ENCODE measurements around the gene CLDN3. TPM values are rescaled to one million over a fixed set of nuclear protein-coding genes. Genes with fewer than 3 reads are reported as not detected.
A peak's percentile ranks its signal among the peaks of the same experiment; 100 is the strongest.

The CLDN3 gene, protein sequence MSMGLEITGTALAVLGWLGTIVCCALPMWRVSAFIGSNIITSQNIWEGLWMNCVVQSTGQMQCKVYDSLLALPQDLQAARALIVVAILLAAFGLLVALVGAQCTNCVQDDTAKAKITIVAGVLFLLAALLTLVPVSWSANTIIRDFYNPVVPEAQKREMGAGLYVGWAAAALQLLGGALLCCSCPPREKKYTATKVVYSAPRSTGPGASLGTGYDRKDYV
- polyA plus RNA-seq (2011; rRNA removed) (1.2 and 1.7 TPM in 2 replicates), polyA plus RNA-seq (2017; fragmentation: RNase III; extraction: RNeasy Plus Mini Kit Qiagen cat#74134 plus additional on column Dnase treatment) (2.0 to 2.6 TPM (median 2.0 TPM) in 3 replicates), polyA minus RNA-seq (2011; rRNA and poly(A)+ RNA removed) (0.39 and 0.95 TPM in 2 replicates)
- polyA plus RNA-seq (2012; cell fraction: cytosol; rRNA removed): 4.5 and 6.5 TPM in 2 replicates
- polyA plus RNA-seq (2012; cell fraction: nucleus; rRNA removed): 6.5 and 10.8 TPM in 2 replicates

DNA sequence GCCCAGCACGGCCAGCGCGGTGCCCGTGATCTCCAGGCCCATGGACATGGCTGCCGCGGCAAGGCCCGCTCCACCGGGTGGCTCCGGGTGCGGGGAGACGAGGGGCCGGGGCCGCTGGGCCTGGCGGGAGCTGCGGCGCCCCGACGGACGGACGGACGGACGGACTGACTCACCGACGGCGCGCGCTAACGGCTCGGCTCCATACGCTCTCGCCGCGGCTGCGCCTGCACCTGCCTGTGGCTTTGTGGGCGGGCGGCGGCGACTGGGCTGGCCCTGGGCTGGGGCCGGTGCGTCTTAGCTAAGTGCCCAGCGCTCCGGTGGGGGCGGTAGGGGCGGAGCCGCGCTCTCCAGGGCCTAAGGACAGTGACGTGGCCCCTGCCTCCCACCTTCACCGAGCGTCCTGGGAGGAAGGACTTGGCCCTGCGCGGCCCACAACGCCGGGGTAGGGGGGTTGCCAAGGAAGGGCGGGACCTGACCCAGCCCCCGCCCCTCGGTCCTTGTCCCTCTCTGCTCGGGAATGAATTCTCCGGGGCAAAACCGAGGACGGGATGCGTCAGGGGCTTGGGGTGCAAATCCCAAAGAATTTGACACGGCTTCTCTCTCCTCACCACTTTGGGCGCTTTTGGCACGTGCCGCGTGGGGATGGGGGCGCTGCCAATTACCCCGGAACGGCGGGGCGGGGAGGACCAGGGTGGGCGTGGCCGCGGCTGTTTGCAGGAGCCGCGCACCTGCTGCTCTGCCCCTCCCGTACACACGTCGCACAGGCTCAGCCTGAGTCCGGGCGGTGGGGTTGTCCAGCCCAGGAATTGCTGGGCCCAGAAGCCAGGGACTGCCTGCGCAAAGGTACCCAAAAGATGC lies at the start of gene CLDN3:
CLDN3 (minus strand) TSS at position 269 of the 858 bp plus-strand sequence; CDS start at position 48, 221 bp downstream.
- POLR2A ChIA-PET: interaction anchor here (0.6 kb wide), 1 partner anchor 94 kb away, joined by 3 read pairs; no protein-coding TSS in a partner anchor
- Histone ChIP-seq H3K9me3 (no peaks in the 10 kb centered on the region), H3K4me1 (peaks cover 11% of the 10 kb centered on the region), H3K4me3 (peak within 1 kb of the TSS; percentile 51), H3K4me2 (peak within 1 kb of the TSS; percentile 71), H3K27ac (peak within 1 kb of the TSS; percentile 32 to 84; a peak in 5 of 6 replicates)
- DNase-seq (ENCODE audit: low read depth in 1 of 2, low spot score in 1 of 2) (peak; percentile 51 to 74), FAIRE-seq (no peak), ATAC-seq (peak; percentile 91)
- 17% methylated on average over 7 of the region's 82 CpGs for WGBS (ENCODE audit: missing lambda C conversion rate)
- TF ChIP-seq BHLHE40 (IDR thresholded peaks at IDR 0.05; ENCODE audit: low read depth, low read length) (peak; percentile 35; the same call in 1 of the 2 replicates), HOXB5 (CRISPR knock-in tag; IDR thresholded peaks at IDR 0.05) (no peak), MAZ (IDR thresholded peaks at IDR 0.05; ENCODE audit: borderline replicate concordance, low read depth, low read length) (no peak), MAFK (IDR thresholded peaks at IDR 0.05; ENCODE audit: partially characterized antibody) (no peak), JUN (IDR thresholded peaks at IDR 0.05) (peak in 1 of 2 experiments; percentile 34; a peak in 1 of 5 replicates), EHMT2 (IDR thresholded peaks at IDR 0.05; ENCODE audit: low read depth) (no peak), JUNB (IDR thresholded peaks at IDR 0.05) (no peak), CHD2 (IDR thresholded peaks at IDR 0.05; ENCODE audit: low read length, partially characterized antibody) (no peak)
- TF ChIP-seq, protein P1, sequence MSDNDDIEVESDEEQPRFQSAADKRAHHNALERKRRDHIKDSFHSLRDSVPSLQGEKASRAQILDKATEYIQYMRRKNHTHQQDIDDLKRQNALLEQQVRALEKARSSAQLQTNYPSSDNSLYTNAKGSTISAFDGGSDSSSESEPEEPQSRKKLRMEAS (IDR thresholded peaks at IDR 0.05): peak; percentile 45
- CTCF ChIA-PET: interaction anchor here (0.9 to 1.3 kb wide), 2 partner anchors 14 to 35 kb away, joined by 3 read pairs; no protein-coding TSS in a partner anchor

DNA sequence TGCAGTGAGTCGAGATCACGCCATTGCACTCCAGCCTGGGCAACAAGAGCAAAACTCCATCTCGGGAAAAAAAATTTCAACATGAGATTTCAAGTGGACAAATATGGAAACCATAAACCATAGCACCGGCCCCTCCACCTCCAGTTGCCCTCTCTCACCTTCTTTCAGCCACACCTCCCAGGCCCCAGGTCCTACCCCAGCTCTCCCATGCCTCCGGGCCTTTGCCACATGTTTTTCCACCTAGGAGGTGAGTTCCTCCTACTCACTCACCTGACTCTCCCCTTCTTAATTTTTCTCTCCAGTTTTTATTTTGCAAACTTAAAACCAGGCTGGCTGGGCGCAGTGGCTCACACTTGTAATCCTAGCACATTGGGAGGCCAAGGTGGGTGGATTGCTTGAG lies 47.1 kb upstream of the CLDN3 start:
- CTCF ChIA-PET: interaction anchor here (1.5 to 4.5 kb wide), 2 partner anchors 12 to 39 kb away, joined by 3 to 36 read pairs; no protein-coding TSS in a partner anchor
- DNase-seq (ENCODE audit: low read depth in 1 of 2, low spot score in 1 of 2) (no peak), ATAC-seq (no peak), FAIRE-seq (no peak)
- no peak overlapping the region for H3K27ac ChIP-seq
- H3K4me3 ChIP-seq: no peak overlapping the region
- TF ChIP-seq CEBPB (IDR thresholded peaks at IDR 0.05): no peak
- no peak for TF ChIP-seq NFE2L2 (conservative IDR thresholded peaks at IDR 0.05; ENCODE audit: low read length)
- no peak for TF ChIP-seq FOSB (CRISPR knock-in tag; IDR thresholded peaks at IDR 0.05)
- TF ChIP-seq ZFP36 (IDR thresholded peaks at IDR 0.05; ENCODE audit: borderline replicate concordance, partially characterized antibody): no peak
- no peak for TF ChIP-seq EHF (CRISPR knock-in tag; IDR thresholded peaks at IDR 0.05)
- no peak for TF ChIP-seq PHF8 (IDR thresholded peaks at IDR 0.05; ENCODE audit: borderline replicate concordance, low read depth)
- no peak for TF ChIP-seq HMGXB4 (CRISPR knock-in tag; IDR thresholded peaks at IDR 0.05; ENCODE audit: borderline replicate concordance)
- no peak for TF ChIP-seq MYC (IDR thresholded peaks at IDR 0.05; ENCODE audit: borderline replicate concordance, low read length)
- TF ChIP-seq RARB (CRISPR knock-in tag; IDR thresholded peaks at IDR 0.05): no peak
- no peak for TF ChIP-seq CBX8 (IDR thresholded peaks at IDR 0.05)
- no peak for TF ChIP-seq USF2 (IDR thresholded peaks at IDR 0.05)
- no peak for TF ChIP-seq RFX5 (IDR thresholded peaks at IDR 0.05)
- no peak for TF ChIP-seq KDM1A (IDR thresholded peaks at IDR 0.05; ENCODE audit: low read depth)
- TF ChIP-seq, protein P2, sequence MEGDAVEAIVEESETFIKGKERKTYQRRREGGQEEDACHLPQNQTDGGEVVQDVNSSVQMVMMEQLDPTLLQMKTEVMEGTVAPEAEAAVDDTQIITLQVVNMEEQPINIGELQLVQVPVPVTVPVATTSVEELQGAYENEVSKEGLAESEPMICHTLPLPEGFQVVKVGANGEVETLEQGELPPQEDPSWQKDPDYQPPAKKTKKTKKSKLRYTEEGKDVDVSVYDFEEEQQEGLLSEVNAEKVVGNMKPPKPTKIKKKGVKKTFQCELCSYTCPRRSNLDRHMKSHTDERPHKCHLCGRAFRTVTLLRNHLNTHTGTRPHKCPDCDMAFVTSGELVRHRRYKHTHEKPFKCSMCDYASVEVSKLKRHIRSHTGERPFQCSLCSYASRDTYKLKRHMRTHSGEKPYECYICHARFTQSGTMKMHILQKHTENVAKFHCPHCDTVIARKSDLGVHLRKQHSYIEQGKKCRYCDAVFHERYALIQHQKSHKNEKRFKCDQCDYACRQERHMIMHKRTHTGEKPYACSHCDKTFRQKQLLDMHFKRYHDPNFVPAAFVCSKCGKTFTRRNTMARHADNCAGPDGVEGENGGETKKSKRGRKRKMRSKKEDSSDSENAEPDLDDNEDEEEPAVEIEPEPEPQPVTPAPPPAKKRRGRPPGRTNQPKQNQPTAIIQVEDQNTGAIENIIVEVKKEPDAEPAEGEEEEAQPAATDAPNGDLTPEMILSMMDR (IDR thresholded peaks at IDR 0.05): no peak
- no peaks in the 10 kb centered on the region for H3K9me3 ChIP-seq
- peaks cover 8% of the 10 kb centered on the region for H3K4me1 ChIP-seq
- POLR2A ChIA-PET: no interaction called here
- WGBS (ENCODE audit: missing lambda C conversion rate): 87% methylated on average over 6 of the region's 6 CpGs
- no peak overlapping the region for H3K4me2 ChIP-seq
